Stimulated activated CD8-positive, alpha-beta memory T cell treated with anti-CD3 and anti-CD28 coated beads, Interleukin-4, amount 100 ng/mL, for 24 hours (primary cell): ENCODE results near the gene ARHGAP19.
"Not testable (repeated sequence)": the region's sequence is repeated elsewhere in the genome, so short reads cannot be mapped to it uniquely, and the experiment has no call there.

ENCODE experiments used
- DNase-seq: peaks from one replicate; pipeline ENCODE4 v3.0.0-alpha.2; 2020; ENCODE audit warnings: low read depth

The ARHGAP19 gene

GRCh38 chr10:97279121-97279815, 13.2 kb downstream of the ARHGAP19 start:
- no peak for DNase-seq

GRCh38 chr10:97278491-97278989, 13.9 kb downstream of the ARHGAP19 start:
- DNase-seq: no peak

DNA sequence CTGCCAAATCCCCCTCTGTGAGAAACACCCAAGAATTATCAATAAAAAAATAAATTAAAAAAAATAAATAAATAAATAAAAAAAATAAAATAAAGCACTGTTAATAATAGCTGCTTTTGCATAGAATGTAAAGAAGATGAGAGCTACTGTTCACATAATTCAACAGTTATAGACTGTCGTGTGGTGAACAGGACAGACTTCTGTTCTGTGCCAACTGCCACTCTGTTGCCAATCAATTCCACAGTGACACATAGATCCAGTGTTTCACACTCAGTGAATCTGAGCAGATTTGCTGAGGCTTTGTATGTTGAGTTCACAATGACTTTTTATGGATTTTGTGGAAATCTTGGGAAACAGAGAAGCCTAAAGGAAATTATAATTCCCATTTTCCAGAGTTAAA, 14.9 kb downstream of the ARHGAP19 start:
- no peak for DNase-seq

DNA sequence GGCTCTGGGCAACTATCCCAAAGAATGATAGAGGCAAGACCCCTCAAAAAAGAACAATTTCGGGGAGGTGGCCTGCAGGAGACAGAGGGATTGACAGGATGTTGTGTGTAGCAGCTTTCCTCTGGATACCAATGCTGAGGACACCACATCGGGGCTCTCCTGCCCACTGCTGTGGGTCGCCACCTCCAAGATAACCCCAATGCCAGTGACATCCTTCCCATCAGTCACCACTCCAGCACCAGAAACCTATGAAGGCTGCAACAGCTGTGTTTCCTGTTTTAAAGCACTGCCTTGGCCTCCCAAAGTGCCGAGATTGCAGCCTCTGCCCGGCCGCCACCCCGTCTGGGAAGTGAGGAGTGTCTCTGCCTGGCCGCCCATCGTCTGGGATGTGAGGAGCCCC, 17.6 kb downstream of the ARHGAP19 start:
- DNase-seq: no peak

GRCh38 chr10:97273700-97274099, 18.7 kb downstream of the ARHGAP19 start:
- no peak for DNase-seq

DNA sequence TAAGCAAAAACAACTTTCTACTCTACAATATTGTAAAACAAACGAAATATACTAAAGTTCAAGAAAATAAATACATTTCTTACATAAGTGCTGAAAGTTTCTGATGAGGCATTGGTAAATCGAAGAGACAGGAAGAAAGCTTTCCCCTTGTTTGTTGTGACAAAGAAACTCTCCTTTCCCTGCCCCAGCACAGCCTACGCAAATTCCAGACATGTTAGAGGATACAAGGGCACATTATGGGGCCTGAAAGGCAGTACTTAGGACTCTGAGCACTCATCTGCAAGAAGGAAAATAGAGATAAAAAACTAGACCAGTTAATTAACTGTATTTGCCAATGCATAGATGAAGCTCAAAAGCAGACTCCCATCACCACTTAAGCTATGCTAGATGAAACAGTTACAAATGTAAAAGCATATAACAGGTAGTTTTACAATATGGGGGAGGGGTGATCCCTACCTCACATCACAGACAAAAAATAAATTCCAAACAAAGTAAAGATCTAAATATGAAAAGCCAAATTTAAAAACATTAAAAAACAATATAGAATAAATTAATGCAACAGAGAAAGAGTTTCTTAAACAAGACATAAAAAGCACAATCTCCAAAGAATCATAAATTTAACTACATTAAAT, 21.8 kb downstream of the ARHGAP19 start:
- DNase-seq: no peak

DNA sequence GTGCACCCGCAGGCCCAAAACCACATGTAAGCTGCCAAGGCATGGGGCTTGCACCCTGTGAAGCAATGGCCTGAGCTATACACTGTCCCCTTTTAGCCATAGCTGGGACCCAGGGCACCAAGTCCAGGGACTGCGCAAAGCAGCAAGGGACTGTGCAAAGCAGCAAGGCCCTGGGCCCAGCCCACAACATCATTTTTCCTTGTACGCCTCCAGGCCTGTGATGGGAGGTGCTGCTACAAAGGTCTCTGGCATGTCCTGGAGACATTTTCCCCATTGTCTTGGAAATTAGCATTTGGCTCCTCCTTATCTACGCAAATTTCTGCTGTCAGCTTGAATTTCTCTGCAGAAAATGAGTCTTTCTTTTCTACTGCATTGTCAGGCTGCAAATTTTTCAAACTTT, 24.8 kb downstream of the ARHGAP19 start:
- no peak for DNase-seq

DNA sequence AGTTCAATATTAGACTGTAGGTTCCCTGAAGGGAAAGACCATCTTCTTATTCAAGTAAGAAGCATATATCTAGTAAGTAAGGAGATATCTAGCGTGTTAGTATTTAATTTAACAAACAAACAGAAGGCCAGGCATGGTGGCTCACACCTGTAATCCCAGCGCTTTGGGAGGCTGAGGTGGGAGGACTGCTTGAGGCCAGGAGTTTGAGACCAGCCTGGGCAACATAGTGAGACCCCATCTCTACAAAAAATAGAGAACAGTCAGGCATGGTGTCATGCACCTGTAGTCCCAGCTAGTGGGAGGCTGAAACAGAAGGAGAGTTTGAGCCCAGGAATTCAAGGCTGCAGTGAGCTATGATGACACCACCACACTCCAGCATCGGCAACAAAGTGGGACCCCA, 27.3 kb downstream of the ARHGAP19 start:
- not testable (repeated sequence) for DNase-seq

DNA sequence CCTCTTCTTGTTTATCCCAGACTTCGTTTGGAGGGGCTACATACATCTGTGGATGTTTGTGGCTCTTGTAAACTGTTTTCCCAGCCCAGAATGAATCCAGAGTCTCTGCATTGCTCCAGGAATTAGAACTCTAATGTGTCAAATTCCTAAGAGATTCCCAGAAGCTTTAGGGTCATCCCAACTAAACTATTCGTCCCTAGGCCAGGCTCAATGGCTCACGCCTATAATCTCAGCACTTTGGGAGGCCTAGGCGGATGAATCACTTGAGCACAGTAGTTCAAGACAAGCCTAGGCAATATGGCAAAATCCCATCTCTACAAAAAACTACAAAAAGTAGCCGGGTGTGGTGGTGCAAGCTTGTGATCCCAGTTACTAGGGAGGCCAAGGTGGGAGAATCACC, 28.5 kb downstream of the ARHGAP19 start:
- DNase-seq: no peak

- DNase-seq: no peak
Measured at GRCh38 chr10:97261656-97262055, 30.8 kb downstream of the ARHGAP19 start.

DNA sequence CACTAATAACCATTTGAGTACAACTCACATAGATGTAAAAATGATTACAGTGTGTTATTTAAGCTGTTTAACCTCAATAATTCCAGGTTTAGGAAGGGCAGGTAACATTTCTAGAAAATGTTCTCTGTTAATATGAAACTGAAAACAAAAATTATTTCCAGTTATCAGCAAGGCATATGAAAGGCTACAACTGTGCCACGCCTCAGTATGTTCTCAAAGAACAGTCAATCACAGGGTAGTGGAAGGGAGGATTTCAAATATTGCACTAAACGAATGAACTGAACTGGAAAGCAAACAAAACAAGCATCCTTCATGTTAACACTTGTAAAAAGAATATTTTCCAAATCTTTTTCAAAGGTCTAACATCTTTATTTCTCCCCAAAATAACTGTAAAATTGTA, 31.3 kb downstream of the ARHGAP19 start:
- no peak for DNase-seq

DNA sequence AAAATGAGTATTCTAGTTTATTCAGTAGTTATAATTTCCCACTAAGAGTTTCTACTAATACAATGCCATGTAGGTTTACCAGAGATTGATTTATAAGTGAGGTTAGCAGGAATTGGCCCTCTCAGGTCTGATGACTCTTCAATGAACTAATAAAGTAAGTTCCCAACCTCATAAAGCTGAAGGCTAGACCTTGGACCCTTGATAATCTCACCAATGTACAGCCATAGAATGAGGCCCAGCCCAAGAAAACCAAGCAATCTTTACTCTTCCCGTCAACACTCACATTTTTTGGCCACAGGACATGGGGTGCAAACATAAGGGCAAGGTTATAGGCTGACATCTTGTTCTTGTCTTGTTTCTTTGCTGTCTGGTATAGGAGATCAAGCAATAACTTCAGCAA, 33.3 kb downstream of the ARHGAP19 start:
- no peak for DNase-seq

GRCh38 chr10:97256356-97256755, 36.1 kb downstream of the ARHGAP19 start:
- no peak for DNase-seq

GRCh38 chr10:97255512-97256293, 36.7 kb downstream of the ARHGAP19 start:
- no peak for DNase-seq

- DNase-seq: no peak
Measured at GRCh38 chr10:97254694-97255093, 37.7 kb downstream of the ARHGAP19 start.

- DNase-seq: no peak
Measured at GRCh38 chr10:97250952-97251351, 41.5 kb downstream of the ARHGAP19 start.

GRCh38 chr10:97243836-97244235, 48.6 kb downstream of the ARHGAP19 start:
- no peak for DNase-seq

DNA sequence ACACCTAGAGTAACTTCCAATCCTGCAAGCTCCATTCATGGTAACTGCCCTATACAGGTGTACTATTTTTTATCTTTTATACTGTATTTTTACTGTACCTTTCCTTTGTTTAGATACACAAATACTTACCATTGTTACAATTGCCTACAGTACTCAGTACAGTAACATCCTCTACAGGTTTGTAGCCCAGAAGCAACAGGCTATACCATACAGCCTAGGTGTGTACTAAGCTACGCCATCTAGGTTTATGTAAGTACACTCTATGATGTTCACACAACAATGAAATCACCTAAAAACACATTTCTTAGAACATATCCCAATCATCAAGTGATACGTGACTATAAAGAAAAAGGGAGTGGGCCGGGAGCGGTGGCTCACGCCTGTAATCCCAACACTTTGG, 53.6 kb downstream of the ARHGAP19 start:
- DNase-seq: no peak

GRCh38 chr10:97235353-97235752, 57.1 kb downstream of the ARHGAP19 start:
- no peak for DNase-seq

- DNase-seq: no peak
Measured at GRCh38 chr10:97234400-97234799, 58.0 kb downstream of the ARHGAP19 start.

GRCh38 chr10:97230146-97230545, 62.3 kb downstream of the ARHGAP19 start:
- DNase-seq: no peak

GRCh38 chr10:97229322-97230015, 63.0 kb downstream of the ARHGAP19 start:
- DNase-seq: no peak
